Fibroblast of pulmonary artery (primary cell): ENCODE data around the gene ANKFY1.

ENCODE experiments used
- DNase-seq: peaks from one replicate; pipeline ENCODE4 v3.0.0-alpha.2; 2010; ENCODE audit warnings: low read depth
- H3K4me3 ChIP-seq: replicated peaks from 2 replicates; pipeline ENCODE4 v1.5.1; 2011; ENCODE audit warnings: low read depth, mild to moderate bottlenecking, control low read depth, low read length, moderate library complexity
- TF ChIP-seq, protein P1 (sequence below): IDR thresholded peaks from 2 replicates; pipeline ENCODE4 v1.5.1; 2011; ENCODE audit warnings: mild to moderate bottlenecking, control low read depth, low read length, inconsistent platforms; ENCODE audit errors: missing control alignments

The ANKFY1 gene

DNA sequence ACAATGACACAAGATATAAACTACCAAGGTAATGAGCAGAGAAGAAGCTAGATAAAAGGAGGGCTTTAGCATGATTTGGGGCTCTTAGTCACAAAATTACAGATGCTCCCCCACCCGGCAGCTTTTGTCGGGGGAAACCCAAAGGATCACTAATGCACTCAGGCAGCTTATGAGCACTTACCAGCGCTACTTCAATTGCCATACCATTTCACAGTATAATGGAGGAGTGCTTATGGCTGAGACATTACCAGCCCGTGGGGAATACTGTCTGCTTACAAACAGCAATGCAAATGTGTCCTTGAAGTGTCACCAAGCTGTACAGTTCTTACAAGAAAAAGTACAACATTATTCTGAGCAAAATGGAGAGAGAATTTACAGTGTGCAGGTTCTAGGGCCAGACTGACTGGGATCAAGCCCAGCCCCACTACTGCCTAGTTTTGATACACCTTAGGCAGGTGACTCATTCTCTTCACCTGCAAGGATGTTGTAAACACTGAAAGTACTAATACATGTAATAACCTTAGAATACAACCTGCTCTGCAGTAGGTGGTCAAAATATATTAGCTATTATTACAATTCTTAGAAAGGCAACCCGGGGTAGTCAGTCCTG, 16.3 kb downstream of the ANKFY1 start:
- H3K4me3 ChIP-seq: no peak overlapping the region
- no peak for DNase-seq
- TF ChIP-seq, protein P1, sequence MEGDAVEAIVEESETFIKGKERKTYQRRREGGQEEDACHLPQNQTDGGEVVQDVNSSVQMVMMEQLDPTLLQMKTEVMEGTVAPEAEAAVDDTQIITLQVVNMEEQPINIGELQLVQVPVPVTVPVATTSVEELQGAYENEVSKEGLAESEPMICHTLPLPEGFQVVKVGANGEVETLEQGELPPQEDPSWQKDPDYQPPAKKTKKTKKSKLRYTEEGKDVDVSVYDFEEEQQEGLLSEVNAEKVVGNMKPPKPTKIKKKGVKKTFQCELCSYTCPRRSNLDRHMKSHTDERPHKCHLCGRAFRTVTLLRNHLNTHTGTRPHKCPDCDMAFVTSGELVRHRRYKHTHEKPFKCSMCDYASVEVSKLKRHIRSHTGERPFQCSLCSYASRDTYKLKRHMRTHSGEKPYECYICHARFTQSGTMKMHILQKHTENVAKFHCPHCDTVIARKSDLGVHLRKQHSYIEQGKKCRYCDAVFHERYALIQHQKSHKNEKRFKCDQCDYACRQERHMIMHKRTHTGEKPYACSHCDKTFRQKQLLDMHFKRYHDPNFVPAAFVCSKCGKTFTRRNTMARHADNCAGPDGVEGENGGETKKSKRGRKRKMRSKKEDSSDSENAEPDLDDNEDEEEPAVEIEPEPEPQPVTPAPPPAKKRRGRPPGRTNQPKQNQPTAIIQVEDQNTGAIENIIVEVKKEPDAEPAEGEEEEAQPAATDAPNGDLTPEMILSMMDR: no peak

DNA sequence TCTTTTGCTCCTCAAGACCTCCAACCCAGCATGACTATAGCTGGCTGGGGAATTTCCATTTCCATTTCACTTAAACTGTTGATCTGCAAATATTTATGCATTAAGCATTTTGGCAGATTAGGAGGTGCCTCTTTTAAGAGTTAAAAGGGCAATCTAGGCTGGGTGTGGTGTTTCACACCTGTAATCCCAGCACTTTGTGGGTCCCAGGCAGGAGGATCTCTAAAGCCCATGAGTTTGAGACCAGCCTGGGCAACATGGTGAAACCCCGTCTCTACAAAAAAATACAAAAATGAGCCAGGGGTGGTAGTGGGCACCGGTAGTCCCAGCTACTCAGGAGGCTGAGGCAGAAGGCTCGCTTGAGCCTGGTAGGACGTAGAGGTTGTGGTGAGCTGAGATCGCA, 17.1 kb downstream of the ANKFY1 start:
- no peak for DNase-seq
- no peak overlapping the region for H3K4me3 ChIP-seq
- TF ChIP-seq, protein P1: no peak

DNA sequence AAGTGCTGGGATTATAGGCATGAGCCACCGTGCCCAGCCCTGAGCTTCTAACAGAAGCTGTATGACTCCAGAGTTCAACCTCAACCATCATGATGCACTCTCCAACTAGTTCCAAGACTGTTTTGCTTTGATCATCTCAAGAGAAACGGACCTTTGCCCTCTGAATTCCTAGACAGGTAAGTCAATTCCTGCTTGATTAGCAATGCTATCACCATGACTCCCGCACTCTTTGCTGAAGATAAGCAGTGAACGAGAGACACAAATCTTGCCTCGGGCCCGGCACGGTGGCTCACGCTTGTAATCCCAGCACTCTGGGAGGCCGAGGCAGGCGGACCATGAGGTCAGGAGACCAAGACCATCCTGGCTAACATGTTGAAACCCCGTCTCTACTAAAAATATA, 22.2 kb downstream of the ANKFY1 start:
- TF ChIP-seq, protein P1: no peak
- DNase-seq: no peak
- H3K4me3 ChIP-seq: no peak overlapping the region

DNA sequence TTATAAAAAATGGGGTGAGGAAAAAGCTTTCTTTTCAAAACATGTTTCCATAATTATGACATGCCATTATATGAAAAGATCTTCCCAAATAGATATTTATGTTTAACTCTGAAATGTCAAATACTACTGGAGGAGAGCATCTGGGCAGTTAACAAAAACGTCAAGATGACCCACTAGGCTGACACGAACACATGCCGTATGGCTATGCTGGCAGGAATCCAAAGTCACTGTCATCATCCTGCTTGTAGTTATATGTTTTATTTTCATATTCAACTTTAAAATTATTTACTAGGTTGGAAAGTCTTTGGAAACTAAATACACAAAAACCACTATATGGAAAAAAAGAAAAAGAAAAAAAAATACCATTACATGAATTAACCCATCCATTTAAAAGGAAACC, 27.3 kb downstream of the ANKFY1 start:
- TF ChIP-seq, protein P1: no peak
- no peak overlapping the region for H3K4me3 ChIP-seq
- peak; percentile 41 for DNase-seq

GRCh38 chr17:4235372-4236279, 28.2 kb downstream of the ANKFY1 start:
- no peak overlapping the region for H3K4me3 ChIP-seq
- TF ChIP-seq, protein P1: no peak
- DNase-seq: peak; percentile 60

DNA sequence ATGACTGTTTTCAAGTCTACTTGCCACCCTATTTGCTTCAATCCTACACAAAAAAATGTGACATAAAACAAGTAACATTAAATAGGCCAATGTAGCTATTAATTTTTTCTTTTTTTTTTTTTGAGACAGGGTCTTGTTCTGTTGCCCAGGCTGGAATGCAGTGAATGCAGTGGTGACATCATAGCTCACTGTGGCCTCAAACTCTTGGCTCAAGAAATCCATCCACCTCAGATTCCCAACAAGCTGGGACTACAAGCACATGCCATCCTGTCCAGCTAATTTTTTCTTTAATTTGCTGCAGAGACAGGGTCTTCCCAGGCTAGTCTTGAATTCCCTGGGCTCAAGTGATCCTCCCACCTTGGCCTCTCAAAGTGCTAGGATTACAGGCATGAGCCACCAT, 29.4 kb downstream of the ANKFY1 start:
- DNase-seq: peak; percentile 47
- TF ChIP-seq, protein P1: no peak
- H3K4me3 ChIP-seq: no peak overlapping the region
